ENCODE measurements around the gene SLC2A11.

DNA sequence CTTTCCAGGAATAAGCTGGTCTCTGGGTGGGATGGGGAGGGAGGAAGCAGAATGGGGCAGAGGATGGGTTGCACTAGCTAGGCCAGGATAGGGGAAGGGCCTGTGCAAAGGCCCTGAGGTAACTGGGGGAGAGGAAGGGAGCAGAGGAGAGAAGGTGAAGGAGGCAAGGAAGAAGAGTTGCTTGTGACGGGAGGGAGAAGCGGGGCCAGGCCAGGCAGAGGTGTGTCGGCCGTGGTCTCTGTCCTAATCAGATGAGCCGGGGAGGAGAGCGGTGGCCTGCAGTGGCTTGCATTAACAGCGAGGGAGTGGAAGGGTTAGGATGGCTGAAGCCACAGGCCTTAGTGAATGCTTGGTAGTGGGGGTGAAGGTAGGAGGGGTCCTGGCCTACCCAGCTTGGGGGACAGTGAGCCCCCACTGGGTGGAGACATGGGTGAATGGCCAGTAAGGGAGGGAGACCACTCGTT lies 12.9 kb upstream of the SLC2A11 start:
- TF ChIP-seq EZH2phosphoT487 (IDR thresholded peaks at IDR 0.05; ENCODE audit: insufficient read depth, low read depth) = no peak
- TF ChIP-seq EZH2 (IDR thresholded peaks at IDR 0.05; ENCODE audit: insufficient read depth, poor library complexity, severe bottlenecking) = no peak

Measured in GM23248 (cell line).